Kasumi-1 (cell line): ENCODE measurements around the gene TMSB4X.
"Not testable (repeated sequence)": the region's sequence is repeated elsewhere in the genome, so short reads cannot be mapped to it uniquely, and the experiment has no call there.

ENCODE experiments used
- DNase-seq, 2 experiments: peaks; one replicate each; lab custom pipeline; 2025; lab: John Stamatoyannopoulos, UW

TMSB4X gene

GRCh38 chrX:12955882-12956703 lies 18.8 kb upstream of the TMSB4X start:
- peak; percentile 93 to 94 for DNase-seq

DNA sequence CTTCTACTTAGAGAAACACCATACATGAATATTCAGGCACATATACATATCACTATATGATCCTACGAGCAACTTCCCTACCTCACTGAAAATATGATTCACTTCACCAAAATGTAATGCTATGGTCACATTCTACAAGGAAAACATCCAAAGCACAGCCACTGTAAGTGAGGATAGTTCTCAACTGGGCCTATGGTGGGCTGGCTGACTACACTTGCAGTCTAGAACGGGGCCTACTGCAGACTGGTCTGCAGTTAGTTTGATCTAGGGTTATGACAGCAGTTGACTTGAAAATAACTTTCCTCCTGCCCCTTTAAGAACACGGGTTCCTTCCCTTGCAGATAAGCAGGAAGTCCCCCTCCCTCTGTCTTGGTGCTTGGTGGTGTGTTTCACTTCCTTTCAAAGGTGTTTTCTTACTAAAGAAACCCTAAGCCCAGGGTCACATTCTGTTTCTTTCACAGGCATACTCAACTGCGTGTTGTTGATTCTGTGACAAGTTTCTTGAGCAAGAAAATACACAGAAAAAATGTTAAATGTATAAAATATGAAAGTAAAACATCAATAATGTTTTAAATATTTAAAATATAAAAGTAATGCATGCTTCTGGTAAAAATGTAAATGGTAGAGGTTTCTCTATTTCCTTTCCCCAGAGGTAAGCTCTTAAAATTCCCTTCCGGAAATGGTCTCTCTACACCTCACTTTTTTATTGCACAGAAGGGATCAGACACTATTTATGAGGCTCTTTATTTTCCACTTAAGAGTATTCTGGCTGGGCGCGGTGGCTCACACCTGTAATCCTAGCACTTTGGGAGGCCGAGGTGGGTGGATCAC lies 18.0 kb upstream of the TMSB4X start:
- DNase-seq = peak; percentile 86 to 87

DNA sequence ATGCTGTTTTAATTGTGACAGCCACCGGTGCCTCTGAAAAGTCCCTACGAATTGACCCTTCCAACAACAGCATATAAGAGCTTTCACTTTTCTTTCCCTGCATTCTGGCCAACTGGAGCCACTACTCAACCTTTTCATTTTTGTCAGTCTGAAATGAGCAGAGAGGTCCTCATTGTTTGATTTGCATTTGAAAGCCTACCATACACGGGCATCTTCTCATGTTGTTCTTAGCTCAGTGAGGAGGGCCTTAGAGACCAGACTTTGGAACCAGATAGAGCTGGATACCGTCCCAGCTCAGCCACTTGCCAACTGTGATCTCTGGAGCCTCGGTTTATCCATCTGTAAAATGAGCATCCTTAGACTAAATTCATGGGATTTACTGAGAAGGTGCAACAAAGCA lies 16.9 kb upstream of the TMSB4X start:
- no peak for DNase-seq

DNA sequence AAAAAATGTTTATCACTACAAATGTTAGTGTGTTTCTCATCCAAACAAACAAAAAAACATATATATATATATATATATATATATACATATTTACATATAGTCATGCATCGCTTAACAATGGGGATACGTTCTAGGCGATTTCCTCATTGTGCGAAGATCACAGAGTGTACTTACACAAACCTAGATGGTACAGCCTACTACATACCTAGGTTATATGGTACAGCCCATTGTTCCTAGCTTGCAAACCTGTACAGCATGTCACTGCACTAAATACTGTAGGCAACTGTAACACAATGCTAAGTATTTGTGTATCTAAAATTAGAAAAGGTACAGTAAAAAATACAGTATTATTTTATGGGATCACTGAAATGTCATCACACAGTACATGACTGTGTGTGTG lies 16.4 kb upstream of the TMSB4X start:
- no peak for DNase-seq

GRCh38 chrX:12961196-12961718 lies 13.7 kb upstream of the TMSB4X start:
- no peak for DNase-seq

DNA sequence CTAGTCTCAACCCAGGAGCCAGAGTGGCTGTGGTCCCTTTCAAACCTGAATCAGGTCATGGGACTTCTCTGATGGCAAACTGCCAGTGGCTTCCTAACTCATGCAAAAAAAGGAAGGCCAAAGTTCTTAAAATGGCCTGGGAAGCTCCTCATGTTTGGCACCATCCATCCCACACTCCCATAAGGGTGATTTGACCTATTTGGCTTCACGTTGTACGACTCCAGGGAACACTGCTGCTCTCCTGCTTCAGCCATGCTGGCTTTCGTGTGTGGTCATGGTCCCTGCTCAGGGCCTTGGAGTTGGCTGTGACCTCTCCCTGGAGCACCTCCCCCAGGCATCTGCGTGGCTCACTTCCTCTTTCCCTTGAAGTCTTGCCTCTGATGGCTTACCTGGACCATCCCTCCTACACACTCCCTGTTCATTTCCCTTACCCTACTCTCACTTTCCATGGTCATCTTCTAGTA lies 12.8 kb upstream of the TMSB4X start:
- no peak for DNase-seq

DNA sequence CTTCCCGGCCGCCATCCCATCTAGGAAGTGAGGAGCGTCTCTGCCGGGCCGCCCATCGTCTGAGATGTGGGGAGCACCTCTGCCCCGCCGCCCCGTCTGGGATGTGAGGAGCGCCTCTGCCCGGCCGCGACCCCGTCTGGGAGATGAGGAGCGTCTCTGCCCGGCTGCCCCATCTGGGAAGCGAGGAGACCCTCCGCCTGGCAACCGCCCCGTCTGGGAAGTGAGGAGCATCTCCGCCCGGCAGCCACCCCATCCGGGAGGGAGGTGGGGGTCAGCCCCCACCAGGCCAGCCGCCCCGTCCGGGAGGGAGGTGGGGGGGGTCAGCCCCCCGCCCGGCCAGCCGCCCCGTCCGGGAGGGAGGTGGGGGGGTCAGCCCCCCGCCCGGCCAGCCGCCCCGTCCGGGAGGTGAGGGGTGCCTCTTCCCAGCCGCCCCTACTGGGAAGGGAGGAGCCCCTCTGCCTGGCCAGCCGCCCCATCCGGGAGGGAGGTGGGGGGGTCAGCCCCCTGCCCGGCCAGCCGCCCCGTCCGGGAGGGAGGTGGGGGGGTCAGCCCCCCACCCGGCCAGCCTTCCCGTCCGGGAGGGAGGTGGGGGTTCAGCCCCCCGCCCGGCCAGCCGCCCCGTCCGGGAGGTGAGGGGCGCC lies 11.6 kb upstream of the TMSB4X start:
- not testable (repeated sequence) for DNase-seq

DNA sequence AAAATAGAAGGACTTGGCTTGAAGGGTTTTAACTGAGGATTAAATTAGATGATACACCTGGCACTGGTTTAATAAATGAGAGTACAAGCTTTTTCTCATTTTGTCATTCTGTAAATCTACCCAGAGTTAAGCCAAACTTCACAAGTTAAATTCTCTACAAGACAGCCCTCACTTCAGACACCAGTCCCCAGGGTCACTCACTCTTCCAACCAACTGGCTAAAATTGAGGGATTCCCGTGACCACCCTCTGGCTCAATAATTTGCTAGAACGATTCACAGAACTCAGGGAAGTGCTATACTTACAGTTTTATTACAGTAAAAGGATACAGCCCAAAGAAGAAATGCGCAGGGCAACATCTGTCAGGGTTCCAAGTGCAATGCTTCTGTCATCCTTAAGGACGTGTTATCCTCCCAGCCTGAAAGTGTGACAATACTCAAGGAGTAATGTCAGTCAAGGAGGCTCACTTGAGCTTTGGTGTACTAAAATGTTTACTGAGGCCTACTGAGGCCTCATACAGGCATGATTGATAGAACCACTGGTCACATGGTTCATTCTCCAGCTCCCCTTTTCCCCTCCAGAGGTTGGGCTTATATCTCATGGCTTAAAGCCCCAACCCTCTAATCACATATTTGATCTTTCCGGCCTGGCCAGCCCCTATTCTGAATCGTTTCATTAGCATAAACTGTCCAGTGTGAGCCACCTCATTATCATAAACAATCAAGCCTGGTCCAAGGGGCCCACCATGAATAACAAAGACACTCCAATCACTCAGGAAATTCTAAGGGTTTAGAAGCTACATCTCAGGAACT lies 9.6 kb upstream of the TMSB4X start:
- DNase-seq = no peak

- DNase-seq = no peak
Measured at GRCh38 chrX:12966151-12966550, 8.8 kb upstream of the TMSB4X start.

DNA sequence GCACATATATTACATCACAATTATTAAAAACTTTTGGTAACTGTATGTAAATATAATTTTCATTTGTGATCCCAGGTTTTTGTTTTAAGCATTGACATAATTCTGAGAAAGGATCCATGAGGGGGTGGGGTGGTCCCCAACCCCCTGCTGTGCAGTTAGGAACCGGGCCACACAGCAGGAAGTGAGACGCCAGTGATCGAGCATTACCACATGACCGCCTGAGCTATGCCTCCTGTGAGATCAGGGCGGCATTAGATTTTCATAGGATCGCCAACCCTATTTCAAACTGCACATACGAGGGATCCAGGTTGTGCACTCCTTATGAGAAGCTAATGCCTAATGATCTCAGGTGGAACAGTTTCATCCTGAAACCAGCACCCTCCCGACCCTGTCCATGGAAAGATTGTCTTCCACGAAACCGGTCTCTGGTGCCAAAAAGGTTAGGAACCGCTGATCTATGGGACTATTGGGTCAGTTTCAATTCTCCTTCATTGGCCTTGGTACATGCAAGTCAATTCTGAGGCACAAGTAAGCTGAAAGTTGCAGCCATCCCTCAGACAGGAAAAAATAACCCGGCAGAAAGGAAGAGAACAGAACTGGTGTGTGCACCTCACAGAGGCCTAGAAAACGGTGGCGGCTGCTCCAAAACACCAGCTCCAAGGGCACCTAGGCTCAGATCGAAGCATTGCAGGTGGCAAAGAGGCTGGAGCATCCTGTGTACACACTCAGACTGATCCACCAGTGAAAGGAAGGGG lies 7.0 kb upstream of the TMSB4X start:
- DNase-seq = no peak

GRCh38 chrX:12970691-12971202 lies 4.2 kb upstream of the TMSB4X start:
- peak; percentile 76 to 82 for DNase-seq

DNA sequence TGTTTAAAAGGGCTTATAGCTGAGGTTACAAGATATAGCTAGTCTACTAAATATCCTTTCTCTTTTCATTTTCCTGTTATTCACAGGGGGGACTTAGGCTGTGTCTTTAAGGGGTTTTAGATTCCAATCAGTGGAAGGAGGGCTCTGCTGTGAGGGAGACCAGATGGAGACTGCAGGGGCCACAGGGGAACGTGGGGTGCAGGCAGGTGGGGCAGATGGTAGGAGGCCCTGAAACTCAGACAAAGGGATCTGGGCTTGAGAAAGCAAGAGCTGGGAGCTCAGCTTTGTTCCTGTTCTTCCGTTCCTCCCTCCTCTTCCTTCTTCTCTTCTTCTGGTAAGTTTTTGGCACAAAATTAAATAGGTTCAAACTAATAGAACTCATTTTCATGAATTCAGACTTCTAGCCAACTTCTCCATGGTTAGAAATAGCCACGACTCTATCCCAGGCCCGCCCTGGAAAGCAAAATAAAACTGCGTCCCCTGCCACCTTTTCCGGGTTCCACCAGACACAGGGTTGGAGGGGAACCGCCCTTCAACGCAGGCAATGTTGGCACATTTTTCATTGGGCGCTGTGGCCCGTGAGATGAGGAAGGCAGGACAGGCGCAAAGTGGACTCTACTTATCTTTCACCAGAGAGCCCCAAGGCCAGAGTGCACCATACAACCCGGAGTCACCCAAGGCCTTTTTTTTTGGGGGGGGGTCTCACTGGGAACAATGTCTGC lies 3.5 kb upstream of the TMSB4X start:
- no peak for DNase-seq

DNA sequence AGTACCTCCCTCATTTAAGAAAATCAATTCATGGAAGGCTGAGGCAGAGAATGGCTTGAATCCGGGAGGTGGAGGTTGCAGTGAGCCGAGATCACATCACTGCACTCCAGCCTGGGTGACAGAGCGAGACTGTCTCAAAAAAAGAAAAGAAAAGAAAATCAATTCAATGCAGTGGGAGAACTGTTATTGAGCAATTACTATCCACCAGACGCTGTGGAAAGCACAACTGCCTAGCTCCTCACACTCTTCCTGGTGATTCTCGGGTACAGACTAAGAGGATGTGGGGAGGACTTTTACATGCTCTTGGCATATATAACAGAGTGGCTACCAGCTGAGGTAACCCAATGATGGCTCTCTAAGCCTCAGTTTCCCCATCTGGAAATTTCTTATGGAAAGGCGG lies 2.7 kb upstream of the TMSB4X start:
- peak; percentile 25 to 29 for DNase-seq

- DNase-seq = peak in 1 of 2 experiments; percentile 31
Measured at GRCh38 chrX:12972878-12973560, 1.9 kb upstream of the TMSB4X start.

GRCh38 chrX:12973561-12974304 lies 1.2 kb upstream of the TMSB4X start:
- peak; percentile 51 for DNase-seq

- peak; percentile 22 to 40 for DNase-seq
Measured at GRCh38 chrX:12974305-12974795, 560 bp upstream of the TMSB4X start.

DNA sequence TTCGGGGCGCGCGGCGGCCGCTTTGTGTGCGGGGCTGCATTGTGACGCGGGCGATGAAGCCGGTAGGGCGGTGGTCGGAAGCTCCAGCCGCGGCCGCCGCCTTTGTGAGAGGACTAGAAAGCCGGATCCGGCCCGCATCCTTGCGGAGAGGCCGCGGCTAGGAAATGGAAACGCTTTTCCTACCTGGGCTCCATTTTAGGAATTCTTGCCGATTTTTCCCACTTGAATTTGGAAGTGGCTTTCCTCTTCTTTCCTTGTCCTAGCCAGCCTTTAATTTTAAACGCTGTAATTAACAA lies 708 bp downstream of the TMSB4X start:
- no peak for DNase-seq

DNA sequence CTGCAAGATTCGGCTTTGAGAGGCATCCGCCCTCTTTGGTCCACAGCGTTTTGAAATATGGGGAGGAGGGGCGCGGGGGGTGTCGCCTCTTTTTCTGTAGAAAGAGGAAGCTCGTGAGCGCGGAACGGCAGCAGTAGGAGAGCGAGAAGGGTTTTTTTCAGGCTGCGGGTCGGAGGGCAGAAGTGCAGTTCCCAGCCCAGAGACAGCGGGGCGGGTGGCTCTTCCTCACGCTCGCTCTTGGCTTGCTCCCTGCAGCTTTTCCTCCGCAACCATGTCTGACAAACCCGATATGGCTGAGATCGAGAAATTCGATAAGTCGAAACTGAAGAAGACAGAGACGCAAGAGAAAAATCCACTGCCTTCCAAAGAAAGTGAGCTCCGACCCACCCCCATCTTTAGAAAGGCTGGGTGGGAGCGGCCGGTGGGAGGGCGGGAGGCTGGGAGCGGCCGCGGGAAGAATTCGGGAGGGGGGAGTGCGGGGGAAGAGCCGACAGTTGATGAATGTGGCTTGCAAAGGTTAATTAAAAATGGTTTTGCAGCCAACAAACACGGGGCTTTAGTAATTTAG lies 1.2 kb downstream of the TMSB4X start:
- DNase-seq = peak; percentile 27 to 42
